Right cardiac atrium (tissue), 5 donors: Measurements from ENCODE around the gene RENBP. TPM values are rescaled to one million over a fixed set of nuclear protein-coding genes. Genes with fewer than 3 reads are reported as not detected.

Experiments
- ATAC-seq, 2 donors: fragments of 200-7000 bp; cut with Tn5 transposase; one replicate each; pipeline versions ENCODE4 v1.8.0 to v1.9.1; 2020; ENCODE audit warnings: moderate library complexity in 2 of 2, mild to moderate bottlenecking in 1 of 2
- DNase-seq, 3 donors: peaks; one replicate each; pipeline ENCODE4 v3.0.0-alpha.2; 2020
- H3K27ac ChIP-seq: one replicate; pipeline ENCODE4 v1.5.1; 2013; ENCODE audit warnings: mild to moderate bottlenecking, low read length, control low read depth, moderate library complexity
- H3K27me3 ChIP-seq: one replicate; pipeline ENCODE4 v1.6.1; 2013; ENCODE audit not compliant: control insufficient read depth, insufficient read depth
- H3K4me1 ChIP-seq: one replicate; pipeline ENCODE4 v1.6.1; 2013; ENCODE audit warnings: low read length; ENCODE audit not compliant: control insufficient read depth, insufficient read depth
- H3K4me3 ChIP-seq: one replicate; pipeline ENCODE4 v1.5.1; 2013; ENCODE audit warnings: low read length, control low read depth
- H3K9me3 ChIP-seq: one replicate; pipeline ENCODE4 v1.6.1; 2013; ENCODE audit warnings: low read length; ENCODE audit not compliant: control insufficient read depth
- WGBS: extraction: QIAGEN DNeasy Blood & Tissue Kit; methylation state at CpG from one replicate; pipeline ENCODE4 v1.1.7; 2013; 5-methylcytosine and 5-hydroxymethylcytosine counted together
- intact Hi-C, 4 donors: fragments of 100-400 bp; cut with DNase I; formaldehyde crosslinking; loops; one replicate each; pipeline versions ENCODE4 v1.11.0 to v1.14.0; 2022 to 2023
- polyA plus RNA-seq: library from polyadenylated mRNA; stranded (reverse); fragments of 200-250 nt; gene quantifications from one replicate; pipeline ENCODE4 v1.2.3, GENCODE V29; 2013
- total RNA-seq, 4 donors: library from RNA; stranded (reverse); fragmentation: NEBNext Ultra II Directional; extraction: Animal tissue kit (Norgen Biotek cat#: 25700); gene quantifications; one replicate each; pipeline ENCODE4 v1.2.1, GENCODE V29; 2021
- donor health status: healthy with polysubstance abuse.
- donor health status: DM: no; HTN: yes; CAD: no.
- donor health status: DM: no; HTN: no; CAD: no.
- donor health status: DM: no; HTN: yes; CAD: no; lungs with severe emphysema.
- donor health status: DM: yes; HTN: yes; CAD: no.

The RENBP gene
- total and polyA plus RNA-seq, 5 donors = 13.3 to 17.7 (median 15.3) TPM

DNA sequence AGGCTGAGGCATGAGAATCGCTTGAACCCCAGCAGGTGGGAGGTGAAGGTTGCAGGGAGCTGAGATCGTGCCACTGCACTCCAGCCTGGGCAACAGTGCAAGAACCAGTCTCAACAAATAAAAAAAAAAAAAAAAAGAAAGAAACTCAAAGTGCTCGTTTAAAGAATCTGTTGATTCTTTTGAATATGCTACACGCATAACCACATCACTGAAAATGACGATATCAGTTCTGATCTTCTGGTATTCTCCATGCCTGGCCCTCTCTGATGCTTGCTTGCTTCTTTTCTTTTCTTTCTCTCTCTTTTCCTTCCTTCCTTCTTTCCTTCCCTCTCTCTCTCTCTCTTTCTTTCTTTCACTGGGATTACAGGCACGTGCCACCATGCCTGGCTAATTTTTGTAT lies 32.6 kb downstream of the RENBP start:
- intact Hi-C loops = no loop called here
- Histone ChIP-seq H3K27me3 (no peaks in the 10 kb centered on the region), H3K9me3 (no peaks in the 10 kb centered on the region), H3K4me1 (no peaks in the 10 kb centered on the region), H3K27ac (no peak overlapping the region), H3K4me3 (no peak overlapping the region)
- no peak for DNase-seq
- 92% methylated on average over 6 of the region's 6 CpGs for WGBS
- ATAC-seq = no peak

DNA sequence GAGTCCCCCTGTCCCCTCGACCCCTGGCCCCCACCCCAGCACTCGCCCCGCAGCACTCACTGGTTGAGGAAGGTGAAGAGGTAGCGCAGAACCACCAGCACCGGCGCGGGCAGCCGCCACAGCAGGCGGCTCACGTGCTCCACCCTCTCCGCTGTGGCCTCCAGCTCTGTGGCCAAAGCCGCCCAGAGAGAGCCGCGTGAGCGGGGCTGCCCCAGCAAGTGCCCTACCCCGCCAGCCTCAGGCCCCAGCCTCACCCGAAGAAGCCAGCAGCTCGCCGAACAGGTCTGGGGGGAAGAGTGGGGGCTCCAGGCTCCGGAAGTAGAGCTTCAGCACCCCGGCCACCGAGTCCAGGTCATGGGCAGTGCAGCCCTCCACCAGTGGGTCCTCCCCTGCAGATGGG lies 34.0 kb downstream of the RENBP start:
- Histone ChIP-seq H3K4me3 (no peak overlapping the region), H3K27me3 (no peaks in the 10 kb centered on the region), H3K9me3 (no peaks in the 10 kb centered on the region), H3K4me1 (no peaks in the 10 kb centered on the region), H3K27ac (no peak overlapping the region)
- DNase-seq (no peak), ATAC-seq (no peak)
- WGBS = 96% methylated on average over 22 of the region's 22 CpGs
- intact Hi-C loops = no loop called here

DNA sequence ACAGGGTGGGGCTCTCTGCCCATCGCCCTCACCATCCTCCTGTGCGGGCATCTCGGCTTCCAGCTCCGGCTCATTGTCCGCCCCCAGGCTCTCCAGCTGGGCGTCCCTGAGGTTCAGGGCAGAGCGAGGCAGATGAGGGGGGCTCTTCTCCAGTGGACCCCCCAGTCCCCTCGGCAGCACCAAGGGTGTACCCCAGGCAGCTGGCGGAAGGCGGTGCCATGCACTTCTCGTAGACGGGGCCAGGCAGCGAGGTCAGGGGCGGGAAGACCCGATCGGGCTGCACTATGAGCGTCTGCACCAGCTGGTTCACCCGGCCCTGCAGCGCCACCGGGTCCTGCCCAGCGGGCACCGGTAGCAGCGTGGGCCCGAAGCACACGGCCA lies 34.5 kb downstream of the RENBP start:
- Histone ChIP-seq H3K4me1 (no peaks in the 10 kb centered on the region), H3K4me3 (no peak overlapping the region), H3K27ac (no peak overlapping the region), H3K9me3 (no peaks in the 10 kb centered on the region), H3K27me3 (no peaks in the 10 kb centered on the region)
- ATAC-seq (no peak), DNase-seq (no peak)
- intact Hi-C loops = loop anchor here in 1 of 4 donors (10.0 kb wide), 1 partner anchor 105 kb away; no protein-coding TSS in a partner anchor
- 95% methylated on average over 25 of the region's 25 CpGs for WGBS

DNA sequence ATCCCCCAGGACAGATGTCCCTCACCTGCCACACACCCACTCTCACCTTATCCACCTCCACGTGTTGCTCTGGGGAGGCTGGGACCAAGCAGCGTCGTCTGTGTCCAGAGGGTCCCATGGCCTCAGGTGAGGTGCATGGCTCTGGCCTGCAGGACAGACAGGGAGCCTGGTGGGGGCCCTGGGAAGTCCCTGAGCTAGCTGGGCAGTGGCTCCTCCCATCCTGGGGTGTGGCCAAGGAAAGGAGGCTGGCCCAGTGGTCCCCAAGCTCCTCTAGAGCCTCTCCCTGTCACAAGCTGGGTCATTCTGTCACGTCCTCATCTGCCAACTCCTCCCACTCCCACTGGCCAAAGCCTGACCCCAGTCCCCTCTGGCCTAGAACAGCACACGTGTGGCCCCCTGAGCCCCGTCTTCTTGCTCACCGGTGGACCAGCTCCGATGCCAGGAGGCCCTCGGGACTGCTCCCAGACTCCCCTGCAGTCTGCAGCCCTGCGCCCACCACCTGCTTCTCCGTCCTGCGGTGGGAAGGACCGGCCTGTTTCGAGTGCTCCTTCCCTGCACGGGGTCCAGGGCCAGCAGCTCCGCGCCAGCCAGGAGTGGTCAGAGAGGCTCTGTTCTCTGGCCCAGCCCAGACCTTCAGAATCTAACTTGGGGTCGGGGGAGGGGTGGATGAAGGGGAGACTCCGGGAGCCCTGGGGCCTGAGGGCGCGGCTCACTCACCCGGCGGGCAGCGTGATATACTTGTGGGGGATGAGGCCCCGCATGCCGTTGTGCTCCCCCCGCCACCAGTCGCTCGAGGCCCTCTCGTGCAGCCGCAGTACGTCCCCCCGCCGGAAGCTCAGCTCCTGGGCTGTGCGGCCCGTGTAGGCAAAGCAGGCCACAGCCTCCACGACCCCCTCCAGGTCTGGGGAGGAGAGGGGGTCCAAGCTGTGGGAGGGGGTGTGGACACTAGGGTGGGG lies 35.1 kb downstream of the RENBP start:
- peak in 1 of 2 donors; percentile 40 for ATAC-seq
- intact Hi-C loops = loop anchor here in 1 of 4 donors (10.0 kb wide), 1 partner anchor 105 kb away; no protein-coding TSS in a partner anchor
- no peak overlapping the region for H3K4me3 ChIP-seq
- no peaks in the 10 kb centered on the region for H3K4me1 ChIP-seq
- H3K27ac ChIP-seq = no peak overlapping the region
- DNase-seq = peak in 1 of 3 donors; percentile 61
- 61% methylated on average over 36 of the region's 37 CpGs for WGBS
- H3K27me3 ChIP-seq = no peaks in the 10 kb centered on the region
- H3K9me3 ChIP-seq = no peaks in the 10 kb centered on the region

DNA sequence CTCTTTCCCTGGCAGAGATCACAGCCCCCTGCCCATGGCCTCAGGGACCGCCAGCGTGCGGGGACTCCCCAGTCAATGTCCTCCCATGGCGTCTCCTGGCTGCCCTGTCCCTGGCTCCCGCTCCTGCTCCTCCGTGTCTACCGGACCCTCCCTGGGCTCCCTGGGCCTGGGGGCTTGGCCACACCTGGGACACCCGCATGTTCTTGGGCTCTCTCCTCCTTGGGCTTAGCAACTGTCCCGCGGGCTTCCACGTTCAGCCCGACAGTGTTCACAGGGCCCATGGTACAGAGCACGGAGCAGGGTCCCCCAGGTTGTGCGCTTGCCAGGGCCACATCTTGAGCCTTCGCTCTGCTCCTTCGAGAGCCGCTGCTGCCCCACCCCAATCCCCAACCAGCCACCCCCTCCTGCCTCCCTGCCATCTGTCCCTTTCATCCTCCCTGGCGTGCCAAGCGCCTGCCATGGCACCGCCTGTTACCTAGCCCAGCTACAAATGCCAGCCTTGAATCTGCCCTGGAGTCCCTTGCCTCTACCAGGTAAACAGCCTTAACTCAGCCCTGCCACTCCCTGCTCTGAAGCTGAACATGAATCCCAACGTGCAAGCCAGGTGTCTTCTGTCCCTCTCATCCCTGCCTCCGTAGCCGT lies 36.1 kb downstream of the RENBP start:
- no peaks in the 10 kb centered on the region for H3K9me3 ChIP-seq
- 93% methylated on average over 23 of the region's 23 CpGs for WGBS
- no peak overlapping the region for H3K27ac ChIP-seq
- no peak for ATAC-seq
- no peak overlapping the region for H3K4me3 ChIP-seq
- intact Hi-C loops = loop anchor here in 1 of 4 donors (10.0 kb wide), 1 partner anchor 104 kb away; no protein-coding TSS in a partner anchor
- no peaks in the 10 kb centered on the region for H3K4me1 ChIP-seq
- no peaks in the 10 kb centered on the region for H3K27me3 ChIP-seq
- DNase-seq = no peak

DNA sequence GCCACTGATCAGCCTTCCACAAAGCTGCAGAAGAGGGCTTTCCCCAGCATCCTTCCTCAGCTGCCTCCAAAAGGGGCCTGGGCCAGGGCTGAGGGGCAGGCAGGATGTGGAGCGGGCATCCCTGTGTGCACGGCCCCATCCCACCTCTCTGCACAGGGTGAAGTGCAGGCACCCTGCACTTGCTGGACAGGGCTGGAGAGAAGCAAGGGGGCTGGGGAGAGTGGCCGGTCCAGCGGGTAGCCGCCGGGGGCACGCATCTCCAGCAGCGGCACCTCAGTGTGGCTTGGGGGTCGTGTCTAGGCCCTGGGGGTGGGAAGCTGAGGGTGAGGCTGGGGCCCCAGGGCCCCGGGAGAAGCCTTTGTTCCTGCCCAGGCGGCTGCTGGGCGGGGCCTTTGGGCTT lies 37.0 kb downstream of the RENBP start:
- Histone ChIP-seq H3K27ac (no peak overlapping the region), H3K4me3 (no peak overlapping the region), H3K4me1 (no peaks in the 10 kb centered on the region), H3K9me3 (no peaks in the 10 kb centered on the region), H3K27me3 (no peaks in the 10 kb centered on the region)
- no peak for ATAC-seq
- intact Hi-C loops = loop anchor here in 1 of 4 donors (10.0 kb wide), 1 partner anchor 103 kb away; no protein-coding TSS in a partner anchor
- DNase-seq = peak in 1 of 3 donors; percentile 55
- 80% methylated on average over 12 of the region's 12 CpGs for WGBS

DNA sequence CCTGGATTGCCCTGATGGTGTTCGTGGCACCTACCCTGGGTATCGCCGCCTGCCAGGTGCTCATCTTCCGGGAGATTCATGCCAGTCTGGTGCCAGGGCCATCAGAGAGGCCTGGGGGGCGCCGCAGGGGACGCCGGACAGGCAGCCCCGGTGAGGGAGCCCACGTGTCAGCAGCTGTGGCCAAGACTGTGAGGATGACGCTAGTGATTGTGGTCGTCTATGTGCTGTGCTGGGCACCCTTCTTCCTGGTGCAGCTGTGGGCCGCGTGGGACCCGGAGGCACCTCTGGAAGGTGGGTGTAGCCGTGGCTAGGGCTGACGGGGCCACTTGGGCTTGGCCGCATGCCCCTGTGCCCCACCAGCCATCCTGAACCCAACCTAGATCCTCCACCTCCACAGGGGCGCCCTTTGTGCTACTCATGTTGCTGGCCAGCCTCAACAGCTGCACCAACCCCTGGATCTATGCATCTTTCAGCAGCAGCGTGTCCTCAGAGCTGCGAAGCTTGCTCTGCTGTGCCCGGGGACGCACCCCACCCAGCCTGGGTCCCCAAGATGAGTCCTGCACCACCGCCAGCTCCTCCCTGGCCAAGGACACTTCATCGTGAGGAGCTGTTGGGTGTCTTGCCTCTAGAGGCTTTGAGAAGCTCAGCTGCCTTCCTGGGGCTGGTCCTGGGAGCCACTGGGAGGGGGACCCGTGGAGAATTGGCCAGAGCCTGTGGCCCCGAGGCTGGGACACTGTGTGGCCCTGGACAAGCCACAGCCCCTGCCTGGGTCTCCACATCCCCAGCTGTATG lies 38.1 kb downstream of the RENBP start:
- 84% methylated on average over 27 of the region's 27 CpGs for WGBS
- ATAC-seq (no peak), DNase-seq (no peak)
- no peak overlapping the region for H3K27ac ChIP-seq
- intact Hi-C loops = loop anchor here in 1 of 4 donors (10.0 kb wide), 1 partner anchor 102 kb away; no protein-coding TSS in a partner anchor
- H3K4me1 ChIP-seq = no peaks in the 10 kb centered on the region
- H3K27me3 ChIP-seq = no peaks in the 10 kb centered on the region
- no peak overlapping the region for H3K4me3 ChIP-seq
- H3K9me3 ChIP-seq = no peaks in the 10 kb centered on the region

DNA sequence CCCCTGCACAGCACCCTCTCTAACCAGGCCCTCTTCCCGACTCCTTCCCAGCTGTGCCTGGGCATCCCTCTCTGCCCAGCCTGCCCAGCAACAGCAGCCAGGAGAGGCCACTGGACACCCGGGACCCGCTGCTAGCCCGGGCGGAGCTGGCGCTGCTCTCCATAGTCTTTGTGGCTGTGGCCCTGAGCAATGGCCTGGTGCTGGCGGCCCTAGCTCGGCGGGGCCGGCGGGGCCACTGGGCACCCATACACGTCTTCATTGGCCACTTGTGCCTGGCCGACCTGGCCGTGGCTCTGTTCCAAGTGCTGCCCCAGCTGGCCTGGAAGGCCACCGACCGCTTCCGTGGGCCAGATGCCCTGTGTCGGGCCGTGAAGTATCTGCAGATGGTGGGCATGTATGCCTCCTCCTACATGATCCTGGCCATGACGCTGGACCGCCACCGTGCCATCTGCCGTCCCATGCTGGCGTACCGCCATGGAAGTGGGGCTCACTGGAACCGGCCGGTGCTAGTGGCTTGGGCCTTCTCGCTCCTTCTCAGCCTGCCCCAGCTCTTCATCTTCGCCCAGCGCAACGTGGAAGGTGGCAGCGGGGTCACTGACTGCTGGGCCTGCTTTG lies 38.9 kb downstream of the RENBP start:
- ATAC-seq (no peak), DNase-seq (no peak)
- H3K27me3 ChIP-seq = no peaks in the 10 kb centered on the region
- intact Hi-C loops = loop anchor here in 1 of 4 donors (10.0 kb wide), 1 partner anchor 101 kb away; no protein-coding TSS in a partner anchor
- no peaks in the 10 kb centered on the region for H3K4me1 ChIP-seq
- H3K27ac ChIP-seq = no peak overlapping the region
- WGBS = 87% methylated on average over 32 of the region's 32 CpGs
- no peak overlapping the region for H3K4me3 ChIP-seq
- H3K9me3 ChIP-seq = no peaks in the 10 kb centered on the region

DNA sequence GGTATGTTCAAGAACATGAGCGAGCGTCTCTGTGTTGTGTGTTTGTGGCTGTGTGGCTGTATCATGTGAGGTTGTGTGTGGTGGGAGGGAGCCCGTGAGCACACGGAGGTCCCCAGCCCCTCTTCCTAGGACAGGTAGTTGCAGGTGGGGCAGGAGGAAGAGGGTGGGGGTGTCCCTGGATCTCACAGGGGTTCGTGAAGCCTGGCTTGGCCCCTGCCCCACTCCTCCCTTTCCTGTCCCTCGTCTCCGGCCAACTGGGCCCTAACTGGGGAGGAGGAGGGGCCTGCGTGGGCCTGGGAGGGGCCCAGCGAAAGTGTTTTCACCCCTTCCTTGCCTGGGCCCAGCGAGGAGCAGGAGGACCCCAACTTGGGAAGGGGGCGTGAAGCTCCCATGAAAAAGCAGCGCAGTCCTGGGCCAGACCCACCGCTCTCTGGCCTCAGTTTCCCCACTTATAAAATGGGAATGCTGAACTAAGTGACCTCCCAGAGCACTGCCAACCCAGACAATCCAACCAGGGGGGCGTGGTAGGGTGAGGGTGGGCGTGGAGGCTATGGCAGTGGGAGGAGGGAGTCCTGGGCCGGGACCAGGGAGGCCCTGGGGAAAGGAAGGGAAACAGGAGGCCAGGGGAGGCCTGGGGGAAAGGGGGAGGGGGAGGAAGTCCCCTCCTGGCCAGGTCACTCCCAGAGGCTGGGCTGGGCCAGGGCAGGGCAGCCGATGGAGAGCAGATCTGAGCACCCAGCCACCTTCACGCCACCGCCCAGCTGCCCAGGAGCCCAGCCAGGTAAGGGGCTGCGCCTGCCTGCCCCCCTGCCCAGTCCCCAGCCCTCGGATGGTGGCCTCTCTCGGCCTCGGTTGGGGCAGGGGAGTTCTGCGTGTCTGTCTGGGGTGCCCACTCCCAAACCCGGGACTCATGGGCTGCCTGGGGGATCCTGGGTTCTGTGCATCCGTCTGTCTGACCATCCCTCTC lies 40.2 kb downstream of the RENBP start, which contains the start of gene AVPR2:
Gene AVPR2 (plus strand): TSS at position 683 of the 967 bp plus-strand sequence. CDS start 473 bp downstream, outside the sequence.
- peak within 1 kb of the TSS; percentile 53 for H3K27ac ChIP-seq
- 39% methylated on average over 26 of the region's 26 CpGs for WGBS
- no peaks in the 10 kb centered on the region for H3K27me3 ChIP-seq
- no peaks in the 10 kb centered on the region for H3K9me3 ChIP-seq
- H3K4me3 ChIP-seq = peak within 1 kb of the TSS; percentile 24
- peak; percentile 61 to 65 for ATAC-seq
- DNase-seq = peak; percentile 46 to 81 (median 73)
- intact Hi-C loops = loop anchor here in 1 of 4 donors (10.0 kb wide), 1 partner anchor 99 kb away; no protein-coding TSS in a partner anchor
- H3K4me1 ChIP-seq = no peaks in the 10 kb centered on the region
